Ishikawa (cell line): ENCODE data around the gene C13orf46.

Experiments used
- CEBPB ChIP-seq: IDR thresholded peaks from 2 replicates; pipeline ENCODE4 v1.6.1; 2012
- EGR1 ChIP-seq: IDR thresholded peaks from 2 replicates; pipeline ENCODE4 v1.6.1; 2012
- EP300 ChIP-seq: IDR thresholded peaks from 2 replicates; pipeline ENCODE4 v1.6.1; 2012; ENCODE audit warnings: borderline replicate concordance
- RAD21 ChIP-seq: IDR thresholded peaks from 2 replicates; pipeline ENCODE4 v1.6.1; 2012; ENCODE audit warnings: low read depth
- TCF12 ChIP-seq: IDR thresholded peaks from 2 replicates; pipeline ENCODE4 v1.6.1; 2012; ENCODE audit warnings: low read depth
- TEAD4 ChIP-seq: IDR thresholded peaks from 2 replicates; pipeline ENCODE4 v1.6.1; 2012
- YY1 ChIP-seq: IDR thresholded peaks from 2 replicates; pipeline ENCODE4 v1.6.1; 2012; ENCODE audit warnings: low read depth
- ZBTB7A ChIP-seq: IDR thresholded peaks from 2 replicates; pipeline ENCODE4 v1.6.1; 2012; ENCODE audit warnings: low read depth
- TF ChIP-seq, protein P1 (sequence below): IDR thresholded peaks from 2 replicates; pipeline ENCODE4 v1.6.1; 2012
- TF ChIP-seq, protein P2 (sequence below): IDR thresholded peaks from 2 replicates; pipeline ENCODE4 v1.6.1; 2012; ENCODE audit warnings: low read depth, mild to moderate bottlenecking

DNA sequence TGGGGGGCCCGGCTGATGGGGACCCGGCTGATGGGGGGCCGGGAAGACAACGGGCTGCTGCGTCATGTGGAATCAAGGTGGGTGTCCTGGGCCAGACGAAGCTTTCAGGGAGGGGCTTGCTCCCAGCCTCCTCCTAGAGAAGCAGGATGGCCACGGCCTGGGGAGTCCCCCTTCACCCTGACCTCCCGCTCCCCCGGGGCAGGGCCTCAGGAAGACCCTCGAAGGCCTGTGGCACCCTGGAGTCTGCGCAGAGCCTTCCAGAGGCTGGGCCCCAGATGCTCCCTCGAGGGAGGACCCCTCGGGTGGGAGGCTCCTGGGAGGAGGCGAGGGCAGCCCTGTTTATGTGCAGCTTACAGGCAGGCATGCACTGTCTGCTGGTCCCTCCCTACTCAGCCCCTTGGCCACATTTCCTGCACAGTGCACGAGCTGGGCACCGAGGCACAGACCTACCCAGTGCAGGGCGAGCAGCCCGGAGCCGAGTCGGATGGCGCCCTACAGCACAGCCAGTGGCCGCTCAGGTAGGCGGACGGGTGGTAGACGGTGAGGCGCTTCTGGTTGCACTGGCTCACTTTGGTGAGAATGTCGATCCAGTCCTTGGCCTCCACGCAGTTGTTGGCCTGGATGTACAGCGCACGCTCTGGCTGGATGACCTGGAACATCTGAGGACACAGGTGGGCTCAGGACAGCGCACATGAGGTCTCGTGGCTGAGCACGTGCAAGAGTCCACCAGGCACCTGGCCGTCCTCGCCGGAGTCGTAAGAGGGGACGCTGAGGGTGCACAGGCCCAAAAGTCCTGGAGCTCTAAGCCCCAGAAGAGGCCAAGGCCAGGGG is 22.4 kb upstream of the C13orf46 start:
- TF ChIP-seq TCF12 (no peak), CEBPB (no peak), EP300 (no peak), ZBTB7A (no peak), YY1 (no peak), EGR1 (no peak), RAD21 (no peak), TEAD4 (no peak)
- TF ChIP-seq, protein P1, sequence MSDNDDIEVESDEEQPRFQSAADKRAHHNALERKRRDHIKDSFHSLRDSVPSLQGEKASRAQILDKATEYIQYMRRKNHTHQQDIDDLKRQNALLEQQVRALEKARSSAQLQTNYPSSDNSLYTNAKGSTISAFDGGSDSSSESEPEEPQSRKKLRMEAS: no peak
- TF ChIP-seq, protein P2, sequence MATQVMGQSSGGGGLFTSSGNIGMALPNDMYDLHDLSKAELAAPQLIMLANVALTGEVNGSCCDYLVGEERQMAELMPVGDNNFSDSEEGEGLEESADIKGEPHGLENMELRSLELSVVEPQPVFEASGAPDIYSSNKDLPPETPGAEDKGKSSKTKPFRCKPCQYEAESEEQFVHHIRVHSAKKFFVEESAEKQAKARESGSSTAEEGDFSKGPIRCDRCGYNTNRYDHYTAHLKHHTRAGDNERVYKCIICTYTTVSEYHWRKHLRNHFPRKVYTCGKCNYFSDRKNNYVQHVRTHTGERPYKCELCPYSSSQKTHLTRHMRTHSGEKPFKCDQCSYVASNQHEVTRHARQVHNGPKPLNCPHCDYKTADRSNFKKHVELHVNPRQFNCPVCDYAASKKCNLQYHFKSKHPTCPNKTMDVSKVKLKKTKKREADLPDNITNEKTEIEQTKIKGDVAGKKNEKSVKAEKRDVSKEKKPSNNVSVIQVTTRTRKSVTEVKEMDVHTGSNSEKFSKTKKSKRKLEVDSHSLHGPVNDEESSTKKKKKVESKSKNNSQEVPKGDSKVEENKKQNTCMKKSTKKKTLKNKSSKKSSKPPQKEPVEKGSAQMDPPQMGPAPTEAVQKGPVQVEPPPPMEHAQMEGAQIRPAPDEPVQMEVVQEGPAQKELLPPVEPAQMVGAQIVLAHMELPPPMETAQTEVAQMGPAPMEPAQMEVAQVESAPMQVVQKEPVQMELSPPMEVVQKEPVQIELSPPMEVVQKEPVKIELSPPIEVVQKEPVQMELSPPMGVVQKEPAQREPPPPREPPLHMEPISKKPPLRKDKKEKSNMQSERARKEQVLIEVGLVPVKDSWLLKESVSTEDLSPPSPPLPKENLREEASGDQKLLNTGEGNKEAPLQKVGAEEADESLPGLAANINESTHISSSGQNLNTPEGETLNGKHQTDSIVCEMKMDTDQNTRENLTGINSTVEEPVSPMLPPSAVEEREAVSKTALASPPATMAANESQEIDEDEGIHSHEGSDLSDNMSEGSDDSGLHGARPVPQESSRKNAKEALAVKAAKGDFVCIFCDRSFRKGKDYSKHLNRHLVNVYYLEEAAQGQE: no peak
